HG03097 (cell line): ENCODE measurements around the gene ZNF821.
"Not testable (repeated sequence)": the region's sequence is repeated elsewhere in the genome, so short reads cannot be mapped to it uniquely, and the experiment has no call there.

Experiments used
- ATAC-seq: cut with Tn5 transposase; IDR thresholded peaks from one replicate; pipeline ENCODE4 v1.9.1; 2021; ENCODE audit not compliant: unreplicated experiment, low FRiP score

ZNF821 gene

DNA sequence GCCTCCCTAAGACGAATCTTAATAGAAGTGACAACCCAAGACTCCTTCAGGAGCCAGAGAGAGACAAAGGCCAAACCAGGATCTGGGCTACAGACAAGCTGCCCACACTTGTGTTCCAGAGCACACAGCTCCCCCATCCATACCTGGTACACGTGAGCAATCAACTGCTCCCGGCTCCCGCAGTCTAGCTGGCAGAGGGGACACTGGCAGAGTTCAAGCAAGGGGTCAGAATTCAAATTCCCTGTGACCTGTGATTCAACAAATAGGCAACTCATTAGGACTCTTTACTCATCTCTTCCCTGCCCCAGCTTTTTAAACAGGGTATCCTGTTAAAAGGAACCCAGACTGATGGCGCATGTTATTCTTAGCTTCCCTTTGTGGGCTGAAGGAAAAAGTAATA lies 20.0 kb downstream of the ZNF821 start:
- ATAC-seq, result no peak

DNA sequence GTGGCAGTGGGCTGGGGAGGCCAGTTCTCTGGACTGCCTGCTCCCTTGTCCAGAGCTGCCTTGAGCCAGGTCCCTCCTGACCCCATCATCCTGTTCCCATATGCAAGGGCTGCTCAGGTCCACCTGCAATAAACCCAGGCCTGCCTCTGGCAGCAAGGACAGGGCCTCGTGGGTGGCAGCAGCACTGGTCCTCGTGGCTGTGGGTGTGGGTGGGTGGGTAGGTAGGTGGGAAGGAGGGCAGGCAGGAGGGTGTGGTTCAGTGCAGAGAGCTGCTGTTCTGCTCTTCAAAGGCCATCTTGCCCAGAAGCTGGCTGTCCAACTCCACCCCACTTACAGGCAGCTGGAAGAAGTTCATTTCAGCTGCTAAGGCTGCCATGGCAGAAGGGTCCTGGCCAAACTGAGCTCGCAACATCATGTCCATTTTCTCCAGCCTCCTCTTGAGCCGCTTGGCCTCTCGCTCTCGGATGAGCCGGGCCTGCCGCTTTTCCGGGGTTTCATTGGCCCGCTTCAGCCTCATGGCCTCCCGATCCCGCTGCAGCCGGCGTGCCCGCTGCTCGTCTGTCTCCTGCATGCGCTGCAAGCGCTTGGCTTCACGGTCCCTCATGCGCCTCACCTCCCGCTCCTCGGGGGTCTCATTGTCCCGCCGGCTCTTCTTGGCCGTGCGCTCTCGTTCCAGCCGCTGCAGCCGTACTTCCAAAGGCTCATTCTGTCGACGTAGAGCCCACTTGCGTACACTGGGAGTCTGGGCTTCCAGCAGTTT lies 24.0 kb downstream of the ZNF821 start:
- ATAC-seq, result no peak

GRCh38 chr16:71855937-71856662 lies 27.9 kb downstream of the ZNF821 start:
- ATAC-seq, result no peak

GRCh38 chr16:71854369-71854948 lies 29.5 kb downstream of the ZNF821 start:
- ATAC-seq, result no peak

DNA sequence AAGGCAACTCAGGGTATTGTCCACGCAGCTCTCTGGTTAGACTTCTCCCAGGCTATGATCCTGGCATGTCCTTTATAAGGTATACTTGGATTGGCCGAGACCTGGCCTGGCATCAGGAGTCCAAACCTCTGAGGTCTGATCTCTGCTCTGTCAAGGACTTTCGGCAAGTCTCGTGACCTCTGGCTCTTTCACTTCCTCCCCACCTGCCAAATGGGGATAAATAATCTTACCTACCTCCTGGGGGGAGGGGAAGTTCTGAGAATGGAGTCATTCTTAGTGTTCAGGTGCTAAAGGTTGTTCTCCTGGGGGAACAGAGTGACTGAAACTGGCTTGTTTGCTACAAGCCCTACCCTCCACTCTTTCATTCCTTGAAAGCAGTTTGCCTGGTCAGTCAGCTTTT lies 30.6 kb downstream of the ZNF821 start:
- no peak for ATAC-seq

DNA sequence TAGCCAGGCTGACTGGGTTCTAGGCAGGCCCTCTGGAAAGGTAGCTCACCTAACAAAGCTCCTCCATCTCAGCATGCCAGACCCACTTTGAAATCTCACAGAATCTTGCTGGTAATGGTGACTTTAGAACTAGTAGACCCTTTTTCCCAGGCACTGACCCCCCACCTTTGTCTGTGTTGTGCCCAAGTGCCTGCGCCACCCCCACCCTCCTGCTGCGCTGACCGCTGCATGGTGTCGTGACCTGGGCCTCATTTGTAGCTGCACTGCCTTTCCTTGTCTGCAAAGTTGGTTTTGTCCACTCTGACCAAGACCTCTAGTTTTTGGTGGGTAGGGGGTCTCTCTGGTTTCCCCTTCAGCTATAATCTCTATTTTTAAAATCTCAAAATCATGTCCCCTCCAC lies 31.4 kb downstream of the ZNF821 start:
- ATAC-seq, result no peak

DNA sequence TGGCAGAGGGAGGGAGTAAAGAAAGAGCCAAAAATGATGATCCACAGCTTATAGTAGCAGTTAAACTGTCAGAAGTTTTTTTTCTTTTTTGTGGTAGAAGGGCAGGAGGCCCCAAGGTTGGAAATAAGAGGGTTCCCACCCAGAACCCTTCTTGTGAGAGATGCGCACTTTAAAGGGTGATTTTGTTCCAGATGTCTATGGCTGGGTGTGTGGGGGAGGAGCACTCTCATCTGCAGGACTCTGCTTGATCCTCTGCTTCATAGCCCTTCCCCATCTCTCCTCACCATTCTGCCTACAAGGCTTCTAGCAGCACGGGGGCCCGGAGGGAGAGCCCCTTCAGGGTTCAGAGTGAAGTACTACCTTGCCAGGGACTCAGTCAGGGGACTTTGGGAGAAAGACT lies 31.8 kb downstream of the ZNF821 start:
- ATAC-seq, result no peak

DNA sequence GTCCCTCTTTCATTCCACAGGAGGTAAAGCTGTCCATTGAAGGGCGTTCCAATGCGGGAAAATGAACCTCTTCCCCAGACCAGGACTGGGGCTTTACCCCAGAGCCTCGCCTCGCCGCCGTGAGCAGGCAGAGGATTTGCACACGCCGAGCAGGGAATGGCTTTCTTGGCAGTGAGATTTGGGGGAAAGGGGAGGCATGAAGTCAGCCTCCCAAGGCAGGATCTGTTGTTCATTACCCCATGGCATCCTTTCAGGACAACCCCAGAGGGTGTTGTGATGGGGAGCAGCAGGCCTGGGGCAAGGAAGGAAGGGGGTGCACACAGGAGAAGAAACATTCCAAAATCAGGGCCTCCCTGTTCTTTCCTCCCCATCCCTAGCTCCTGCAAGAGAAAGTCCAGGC lies 32.2 kb downstream of the ZNF821 start:
- ATAC-seq, result no peak

DNA sequence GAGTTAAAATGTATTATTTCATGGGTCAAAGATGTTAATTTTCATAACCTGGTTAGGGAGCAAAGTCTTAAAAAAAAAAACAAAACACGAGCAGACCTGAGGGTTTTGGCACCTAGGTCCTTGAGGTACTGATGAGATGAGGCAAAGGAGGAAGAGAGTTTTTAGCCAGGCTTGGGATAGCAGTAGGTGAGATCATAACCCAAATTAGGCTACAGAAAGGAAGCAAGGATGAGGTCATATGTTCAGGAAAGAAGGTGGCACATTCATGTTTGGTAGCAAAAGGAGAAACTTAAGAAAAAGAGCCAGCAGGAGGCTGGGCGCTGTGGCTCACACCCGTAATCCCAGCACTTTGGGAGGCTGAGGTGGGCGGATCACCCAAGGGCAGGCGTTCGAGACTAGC lies 35.4 kb downstream of the ZNF821 start:
- ATAC-seq, result no peak

DNA sequence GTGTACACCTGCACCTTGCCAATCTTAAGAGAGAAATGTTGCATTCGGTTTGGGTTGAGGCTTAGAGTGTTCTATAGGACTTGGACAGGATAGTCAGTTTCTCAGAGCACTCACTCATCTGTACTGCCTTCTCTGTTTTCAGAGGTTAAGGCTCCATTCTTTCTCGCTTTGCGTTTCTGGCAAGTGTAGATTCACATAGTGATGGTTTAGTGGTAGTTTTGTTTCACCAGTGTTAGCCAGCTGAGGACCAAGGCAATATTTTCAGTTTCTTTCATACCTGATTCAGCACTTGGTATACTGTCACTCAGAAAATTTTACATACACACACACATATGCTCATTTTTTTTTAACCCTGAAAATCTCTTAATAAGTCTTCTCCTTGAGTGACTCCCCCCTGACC lies 36.9 kb downstream of the ZNF821 start:
- ATAC-seq, result no peak

- ATAC-seq, result no peak
Observed at GRCh38 chr16:71846431-71846830, 37.6 kb downstream of the ZNF821 start.

DNA sequence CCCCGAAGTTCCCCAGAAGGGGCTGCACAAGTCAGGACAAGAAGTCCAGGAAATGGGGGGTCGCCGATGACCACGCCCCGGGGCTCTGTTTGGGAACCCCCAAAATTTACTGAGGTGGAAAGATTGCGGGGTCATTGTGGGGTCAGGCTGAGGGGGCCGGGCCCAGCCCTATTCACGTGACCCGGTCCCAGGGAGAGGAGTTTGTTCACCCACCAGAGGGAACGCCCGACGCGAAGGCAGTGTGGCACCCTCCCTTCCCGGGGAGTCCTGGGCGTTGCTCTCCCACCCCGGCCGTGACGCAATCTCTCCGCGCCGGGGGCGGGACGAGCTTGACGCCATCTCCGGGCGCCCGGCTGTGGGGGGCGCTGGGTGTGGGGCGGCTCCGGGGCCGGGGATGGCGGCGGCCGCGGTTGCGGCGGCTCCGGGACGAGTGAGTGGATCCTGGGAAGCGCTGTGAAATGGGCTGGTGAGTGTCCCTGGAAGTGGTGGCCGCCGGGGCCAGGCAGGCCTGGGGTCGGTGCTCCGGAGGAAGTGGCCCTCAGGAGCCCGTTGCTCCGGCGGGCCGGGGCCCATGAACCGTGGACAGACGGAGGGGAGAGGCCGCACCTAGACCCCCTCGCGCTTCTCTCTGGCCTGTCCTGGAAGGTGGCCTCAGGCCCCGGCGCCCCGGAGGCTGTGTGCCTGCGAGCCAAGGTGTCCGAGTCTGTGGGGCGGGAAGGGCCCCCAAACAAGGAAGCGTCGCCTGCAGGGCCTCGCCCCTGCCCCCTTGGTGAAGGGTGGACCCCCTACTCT lies 38.1 kb downstream of the ZNF821 start, which contains the start of gene ATXN1L:
Gene ATXN1L, plus strand, starts transcription at position 338 of the 792 bp plus-strand sequence. CDS start 3,765 bp downstream, outside the sequence.
- ATAC-seq, result peak; percentile 69

GRCh38 chr16:71843572-71843971 lies 40.4 kb downstream of the ZNF821 start:
- ATAC-seq, result no peak

- no peak for ATAC-seq
Observed at GRCh38 chr16:71840052-71840451, 43.9 kb downstream of the ZNF821 start.

DNA sequence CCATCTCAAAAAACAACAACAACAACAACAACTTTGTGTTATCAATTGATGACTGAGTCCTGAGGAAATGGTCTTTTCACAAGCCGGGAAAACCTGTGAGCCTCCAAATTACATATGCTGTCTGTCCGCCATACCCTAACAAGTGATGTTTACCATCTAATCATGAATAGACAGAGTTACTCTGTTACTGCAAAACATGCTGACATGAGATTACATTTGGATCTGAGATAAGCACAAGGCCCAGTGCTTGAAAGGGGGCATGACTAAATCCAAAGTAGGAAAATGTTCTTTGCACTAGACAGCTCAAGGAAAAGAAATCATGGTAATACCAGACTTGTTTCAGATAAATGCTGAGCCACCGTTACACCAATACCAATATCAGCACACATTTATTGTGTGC lies 46.8 kb downstream of the ZNF821 start:
- no peak for ATAC-seq

GRCh38 chr16:71834291-71834690 lies 49.7 kb downstream of the ZNF821 start:
- ATAC-seq, result no peak

DNA sequence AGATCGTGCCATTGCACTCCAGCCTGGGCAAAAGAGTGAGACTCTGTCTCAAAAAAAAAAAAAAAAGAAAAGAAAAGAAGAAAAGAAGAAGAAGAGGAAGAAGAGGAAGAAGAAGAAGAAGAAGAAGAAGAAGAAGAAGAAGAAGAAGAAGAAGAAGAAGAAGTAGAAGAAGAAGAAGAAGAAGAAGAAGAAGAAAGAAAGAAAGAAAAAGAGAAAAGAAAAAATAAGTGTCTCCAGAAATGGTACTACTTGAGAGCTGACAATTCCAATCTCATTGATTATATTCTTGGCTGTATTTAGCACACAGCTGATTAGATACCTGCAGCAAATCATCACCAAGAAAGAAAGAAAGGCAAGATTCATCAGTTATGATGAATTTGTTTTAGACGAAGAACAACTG lies 51.9 kb downstream of the ZNF821 start:
- ATAC-seq, result not testable (repeated sequence)

- not testable (repeated sequence) for ATAC-seq
Observed at GRCh38 chr16:71831698-71832097, 52.3 kb downstream of the ZNF821 start.

DNA sequence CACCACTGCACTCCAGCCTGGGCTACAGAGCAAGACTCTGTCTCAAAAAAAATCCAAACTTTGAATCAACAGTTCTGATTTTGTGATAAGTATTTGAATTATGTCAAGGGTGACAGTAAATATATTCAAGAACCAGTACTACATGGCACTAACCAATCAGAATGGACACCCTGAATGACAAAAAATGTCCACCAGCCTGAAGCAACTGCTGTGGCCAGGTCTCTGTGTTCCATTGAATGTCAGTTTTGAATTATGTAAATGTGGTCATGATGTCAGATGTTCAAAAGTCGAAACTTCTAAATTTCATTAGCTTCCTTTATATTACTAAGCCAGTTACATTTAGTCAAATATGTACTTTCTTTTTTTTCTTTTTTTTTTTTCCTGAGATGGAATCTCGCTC lies 53.6 kb downstream of the ZNF821 start:
- ATAC-seq, result no peak

GRCh38 chr16:71826533-71827017 lies 57.4 kb downstream of the ZNF821 start:
- ATAC-seq, result no peak

- ATAC-seq, result peak; percentile 4
Observed at GRCh38 chr16:71817155-71817500, 66.9 kb downstream of the ZNF821 start.
